Lung (tissue), 12 donors: Measurements from ENCODE around the gene CTU2. TPM values are rescaled to one million over a fixed set of nuclear protein-coding genes. Genes with fewer than 3 reads are reported as not detected.

Experiments used
- ATAC-seq: fragments of 200-7000 bp; cut with Tn5 transposase; one replicate; pipeline ENCODE4 v1.9.1; 2020; ENCODE audit warnings: moderate number of reproducible peaks; ENCODE audit not compliant: insufficient read depth, low FRiP score
- DNase-seq, 3 donors: peaks; one replicate each; pipeline ENCODE4 v3.0.0-alpha.2; 2013 to 2017
- H3K27ac ChIP-seq, 2 donors: one replicate each; pipeline ENCODE4 v1.5.1; 2013; ENCODE audit warnings: mild to moderate bottlenecking in 2 of 2, moderate library complexity in 2 of 2, control low read depth in 1 of 2, inconsistent platforms in 1 of 2, low read depth in 1 of 2, low read length in 1 of 2
- H3K27me3 ChIP-seq, 3 donors: one replicate each; pipeline ENCODE4 v1.5.1; 2013; ENCODE audit warnings: low read length in 2 of 3; ENCODE audit not compliant: control insufficient read depth in 3 of 3, insufficient read depth in 3 of 3
- H3K36me3 ChIP-seq, 4 donors: one replicate each; pipeline ENCODE4 v1.5.1; 2013; ENCODE audit warnings: low read length in 4 of 4, mild to moderate bottlenecking in 1 of 4, moderate library complexity in 1 of 4; ENCODE audit not compliant: control insufficient read depth in 4 of 4, insufficient read depth in 4 of 4
- H3K4me1 ChIP-seq, 5 donors: one replicate each; pipeline ENCODE4 v1.5.1; 2013; ENCODE audit warnings: low read length in 5 of 5, mild to moderate bottlenecking in 2 of 5, moderate library complexity in 1 of 5; ENCODE audit not compliant: control insufficient read depth in 5 of 5, insufficient read depth in 5 of 5
- H3K4me3 ChIP-seq: one replicate; pipeline ENCODE4 v1.5.1; 2013; ENCODE audit warnings: mild to moderate bottlenecking, control low read depth, moderate library complexity
- H3K9ac ChIP-seq, 2 donors: one replicate each; pipeline ENCODE4 v1.5.1; 2013; ENCODE audit warnings: low read length in 2 of 2, control low read depth in 1 of 2; ENCODE audit not compliant: insufficient read depth in 1 of 2
- H3K9me3 ChIP-seq, 4 donors: one replicate each; pipeline ENCODE4 v1.5.1; 2013; ENCODE audit warnings: low read length in 3 of 4, mild to moderate bottlenecking in 1 of 4, moderate library complexity in 1 of 4; ENCODE audit not compliant: control insufficient read depth in 4 of 4, insufficient read depth in 3 of 4
- WGBS, 2 donors: extraction: QIAGEN DNeasy Blood & Tissue Kit; methylation state at CpG; one replicate each; pipeline ENCODE4 v1.1.7; 2013; 5-methylcytosine and 5-hydroxymethylcytosine counted together
- polyA plus RNA-seq, 2 donors: library from polyadenylated mRNA; stranded (reverse); fragments of 200-250 nt; gene quantifications; one replicate each; pipeline ENCODE4 v1.2.1, GENCODE V29; 2013
- total RNA-seq, 2 donors: library from RNA; depleted of rRNA in 1 of 2; stranded (reverse); fragments of >200 nt in 1 of 2; gene quantifications; one replicate each; pipeline ENCODE4 v1.2.1, GENCODE V29; 2014 to 2021
- TF ChIP-seq, protein P1 (sequence below): IDR thresholded peaks from 2 replicates; pipeline ENCODE4 v1.5.1; 2012; ENCODE audit warnings: mild to moderate bottlenecking; ENCODE audit errors: control extremely low read depth, extremely low read depth
- donor health status: control.
- donor health status: control.
- donor health status: Bipolar disorder and iron deficiency.
- donor health status: healthy.
- donor health status: DM: yes; HTN: yes; CAD: no.

CTU2 gene
- total and polyA plus RNA-seq, 4 donors = 5.7 to 23.4 (median 18.3) TPM

DNA sequence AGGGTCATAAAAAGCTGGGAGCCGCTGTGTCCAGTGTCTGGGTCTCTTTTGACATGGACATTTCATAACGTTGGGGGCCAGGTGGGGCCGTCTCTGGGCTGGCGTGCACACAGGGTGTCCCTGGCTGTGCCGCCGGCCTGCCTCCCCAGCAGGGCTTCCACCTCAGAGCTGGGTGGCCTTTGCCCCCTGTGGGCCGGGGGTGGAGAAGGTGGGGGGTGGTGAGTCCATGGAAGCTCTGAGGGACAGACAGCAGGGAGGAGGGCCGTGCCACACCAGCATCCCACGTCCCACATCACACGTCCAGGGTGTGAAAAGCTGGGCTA lies 19.1 kb upstream of the CTU2 start:
- 70 to 84% methylated on average over 10 of the region's 10 CpGs for WGBS, 2 donors
- TF ChIP-seq, protein P1, sequence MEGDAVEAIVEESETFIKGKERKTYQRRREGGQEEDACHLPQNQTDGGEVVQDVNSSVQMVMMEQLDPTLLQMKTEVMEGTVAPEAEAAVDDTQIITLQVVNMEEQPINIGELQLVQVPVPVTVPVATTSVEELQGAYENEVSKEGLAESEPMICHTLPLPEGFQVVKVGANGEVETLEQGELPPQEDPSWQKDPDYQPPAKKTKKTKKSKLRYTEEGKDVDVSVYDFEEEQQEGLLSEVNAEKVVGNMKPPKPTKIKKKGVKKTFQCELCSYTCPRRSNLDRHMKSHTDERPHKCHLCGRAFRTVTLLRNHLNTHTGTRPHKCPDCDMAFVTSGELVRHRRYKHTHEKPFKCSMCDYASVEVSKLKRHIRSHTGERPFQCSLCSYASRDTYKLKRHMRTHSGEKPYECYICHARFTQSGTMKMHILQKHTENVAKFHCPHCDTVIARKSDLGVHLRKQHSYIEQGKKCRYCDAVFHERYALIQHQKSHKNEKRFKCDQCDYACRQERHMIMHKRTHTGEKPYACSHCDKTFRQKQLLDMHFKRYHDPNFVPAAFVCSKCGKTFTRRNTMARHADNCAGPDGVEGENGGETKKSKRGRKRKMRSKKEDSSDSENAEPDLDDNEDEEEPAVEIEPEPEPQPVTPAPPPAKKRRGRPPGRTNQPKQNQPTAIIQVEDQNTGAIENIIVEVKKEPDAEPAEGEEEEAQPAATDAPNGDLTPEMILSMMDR = no peak
- H3K4me3 ChIP-seq = no peak overlapping the region
- no peak overlapping the region for H3K27ac ChIP-seq
- H3K9me3 ChIP-seq = no peaks in the 10 kb centered on the region
- no peak overlapping the region for H3K9ac ChIP-seq
- H3K36me3 ChIP-seq = no peaks in the 10 kb centered on the region
- H3K4me1 ChIP-seq = peaks cover 0 to 10% (median 0%) of the 10 kb centered on the region in 5 donors
- ATAC-seq (no peak), DNase-seq (no peak)
- H3K27me3 ChIP-seq = peaks cover 0 to 46% (median 37%) of the 10 kb centered on the region in 3 donors

- H3K4me3 ChIP-seq = no peak overlapping the region
- H3K27me3 ChIP-seq = peaks cover 0 to 46% (median 37%) of the 10 kb centered on the region in 3 donors
- DNase-seq (no peak), ATAC-seq (no peak)
- H3K9me3 ChIP-seq = no peaks in the 10 kb centered on the region
- H3K27ac ChIP-seq = no peak overlapping the region
- H3K36me3 ChIP-seq = no peaks in the 10 kb centered on the region
- H3K9ac ChIP-seq = no peak overlapping the region
- H3K4me1 ChIP-seq = peaks cover 0 to 10% (median 0%) of the 10 kb centered on the region in 5 donors
- 65 to 78% methylated on average over 3 of the region's 3 CpGs for WGBS, 2 donors
- TF ChIP-seq, protein P1 = no peak
These were observed 18.7 kb upstream of the CTU2 start for GRCh38 chr16:88687676-88688012.

DNA sequence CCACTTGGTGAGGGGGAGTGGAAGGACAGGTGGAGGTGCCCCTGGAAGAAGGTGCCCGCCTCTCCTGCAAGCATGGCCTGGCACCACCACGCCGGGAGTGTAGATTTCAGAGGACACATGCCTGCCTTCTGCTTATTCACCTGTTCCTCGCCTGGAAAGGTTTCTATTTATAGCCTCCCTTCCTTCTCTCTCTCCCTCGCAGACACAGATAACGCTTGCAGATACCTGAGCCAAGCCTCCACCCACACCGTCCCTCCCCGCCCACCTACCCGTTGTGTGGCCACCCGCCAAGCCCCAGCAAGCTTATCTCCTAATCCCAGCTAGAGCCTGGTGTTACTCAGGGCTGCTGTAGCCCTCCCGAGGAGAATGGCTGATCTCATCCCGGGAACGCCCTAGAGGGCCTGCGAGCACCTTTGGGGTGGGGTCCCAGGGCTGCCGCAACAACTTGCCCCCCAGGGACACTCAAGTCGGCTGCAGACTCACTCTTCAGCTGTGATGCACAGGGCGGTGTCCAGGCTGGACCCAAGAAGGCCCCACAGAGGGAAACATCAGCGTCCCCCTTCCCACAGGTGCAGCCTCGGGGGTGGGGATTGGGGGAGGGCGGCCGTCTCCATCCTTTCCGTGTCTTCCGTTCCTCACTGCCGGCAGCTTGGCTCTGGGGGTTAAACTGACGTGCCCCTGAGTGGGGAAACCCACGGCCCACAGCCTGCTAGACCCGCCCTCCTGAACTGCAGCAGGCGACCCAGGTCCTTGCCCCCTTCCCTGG lies 18.1 kb upstream of the CTU2 start:
- peak in 1 of 3 donors; percentile 55 for DNase-seq
- TF ChIP-seq, protein P1 = no peak
- ATAC-seq = no peak
- peaks cover 0 to 46% (median 37%) of the 10 kb centered on the region in 3 donors for H3K27me3 ChIP-seq
- no peaks in the 10 kb centered on the region for H3K9me3 ChIP-seq
- peaks cover 0 to 10% (median 0%) of the 10 kb centered on the region in 5 donors for H3K4me1 ChIP-seq
- H3K36me3 ChIP-seq = no peaks in the 10 kb centered on the region
- no peak overlapping the region for H3K4me3 ChIP-seq
- WGBS, 2 donors = 43 to 49% methylated on average over 24 to 28 of the region's 28 CpGs
- no peak overlapping the region for H3K9ac ChIP-seq
- H3K27ac ChIP-seq = no peak overlapping the region
